Astrocyte (in vitro differentiated cells and primary cell): Measurements from ENCODE around the gene CTNNA3. TPM values are rescaled to one million over a fixed set of nuclear protein-coding genes. Genes with fewer than 3 reads are reported as not detected.

ENCODE experiments used
- DNase-seq: peaks from one replicate; pipeline ENCODE4 v3.0.0-alpha.2; 2010; ENCODE audit warnings: low read depth
- FAIRE-seq: peaks from 2 replicates; lab custom pipeline; 2011; peaks lifted over from hg19 to GRCh38; lab: Jason Lieb, UNC
- H2AFZ ChIP-seq: 2 replicates; pipeline ENCODE4 v1.6.0; 2012; ENCODE audit warnings: low read depth, low read length, inconsistent platforms
- H3K27ac ChIP-seq: 2 replicates; pipeline ENCODE4 v1.5.1; 2011; ENCODE audit warnings: low read depth, low read length, inconsistent platforms
- H3K27me3 ChIP-seq: 2 replicates; pipeline ENCODE4 v1.6.0; 2011; ENCODE audit warnings: low read length, inconsistent platforms; ENCODE audit not compliant: insufficient read depth
- H3K36me3 ChIP-seq: 2 replicates; pipeline ENCODE4 v1.5.1; 2011; ENCODE audit warnings: low read length, inconsistent platforms; ENCODE audit not compliant: insufficient read depth
- H3K4me1 ChIP-seq: 2 replicates; pipeline ENCODE4 v1.5.1; 2011; ENCODE audit warnings: low read length, inconsistent platforms; ENCODE audit not compliant: insufficient read depth
- H3K4me2 ChIP-seq: 2 replicates; pipeline ENCODE4 v1.6.0; 2012; ENCODE audit warnings: low read length, inconsistent platforms
- H3K4me3 ChIP-seq: 2 replicates; pipeline ENCODE4 v1.5.1; 2011; ENCODE audit warnings: low read depth, mild to moderate bottlenecking, low read length, inconsistent platforms; ENCODE audit not compliant: insufficient read depth
- H3K79me2 ChIP-seq: 2 replicates; pipeline ENCODE4 v1.6.0; 2012; ENCODE audit warnings: mild to moderate bottlenecking, low read length, inconsistent platforms; ENCODE audit not compliant: insufficient read depth
- H3K9ac ChIP-seq: 2 replicates; pipeline ENCODE4 v1.6.0; 2012; ENCODE audit warnings: mild to moderate bottlenecking, low read length, inconsistent platforms
- H3K9me3 ChIP-seq: 2 replicates; pipeline ENCODE4 v1.5.1; 2012; ENCODE audit warnings: low read depth, mild to moderate bottlenecking, low read length, inconsistent platforms; ENCODE audit not compliant: insufficient read depth
- H4K20me1 ChIP-seq: 2 replicates; pipeline ENCODE4 v1.6.0; 2012; ENCODE audit warnings: low read length, inconsistent platforms; ENCODE audit not compliant: insufficient read depth
- H3K27ac Mint-ChIP-seq: one replicate; pipeline ENCODE4 v1.8.0; 2021; ENCODE audit warnings: mild to moderate bottlenecking, mixed read lengths; ENCODE audit not compliant: unreplicated experiment
- H3K27me3 Mint-ChIP-seq: one replicate; pipeline ENCODE4 v1.8.0; 2021; ENCODE audit warnings: low read depth, mixed read lengths; ENCODE audit not compliant: unreplicated experiment
- H3K36me3 Mint-ChIP-seq: one replicate; pipeline ENCODE4 v1.8.0; 2021; ENCODE audit warnings: low read depth, mixed read lengths; ENCODE audit not compliant: unreplicated experiment
- H3K4me1 Mint-ChIP-seq: one replicate; pipeline ENCODE4 v1.8.0; 2021; ENCODE audit warnings: low read depth, mixed read lengths; ENCODE audit not compliant: unreplicated experiment
- H3K4me3 Mint-ChIP-seq: one replicate; pipeline ENCODE4 v1.8.0; 2021; ENCODE audit warnings: mild to moderate bottlenecking, moderate library complexity, mixed read lengths; ENCODE audit not compliant: unreplicated experiment
- H3K9me3 Mint-ChIP-seq: one replicate; pipeline ENCODE4 v1.8.0; 2021; ENCODE audit warnings: mild to moderate bottlenecking, mixed read lengths; ENCODE audit not compliant: unreplicated experiment
- CTCF ChIP-seq: IDR thresholded peaks from 2 replicates; pipeline ENCODE4 v1.5.1; 2011; ENCODE audit warnings: low read depth, mild to moderate bottlenecking, inconsistent platforms, low read length, moderate library complexity; ENCODE audit not compliant: insufficient read depth
- EZH2 ChIP-seq: IDR thresholded peaks from 2 replicates; pipeline ENCODE4 v1.6.1; 2012; ENCODE audit warnings: mild to moderate bottlenecking, low read length, inconsistent platforms; ENCODE audit not compliant: insufficient read depth
- total RNA-seq: library from RNA; stranded (reverse); gene quantifications from 2 replicates; pipeline ENCODE4 v1.2.1, GENCODE V29; 2021

Gene CTNNA3
- total RNA-seq, 1 donor from 2014 or later: 0.73 TPM

- Histone ChIP-seq H3K9me3 (no peaks in the 10 kb centered on the region), H3K4me2 (no peak overlapping the region), H3K79me2 (no peaks in the 10 kb centered on the region), H3K27ac (no peak overlapping the region), H3K36me3 (no peaks in the 10 kb centered on the region), H3K4me3 (no peak overlapping the region), H3K27me3 (no peaks in the 10 kb centered on the region), H4K20me1 (no peaks in the 10 kb centered on the region), H3K9ac (no peak overlapping the region), H2AFZ (no peak overlapping the region), H3K4me1 (no peaks in the 10 kb centered on the region)
- H3K4me3 Mint-ChIP-seq: no peak overlapping the region
- FAIRE-seq (no peak), DNase-seq (no peak)
- no peak for TF ChIP-seq CTCF
- TF ChIP-seq EZH2: no peak
- no peaks in the 10 kb centered on the region for H3K9me3 Mint-ChIP-seq
- H3K27me3 Mint-ChIP-seq: no peaks in the 10 kb centered on the region
- H3K4me1 Mint-ChIP-seq: no peaks in the 10 kb centered on the region
- no peak overlapping the region for H3K27ac Mint-ChIP-seq
- no peaks in the 10 kb centered on the region for H3K36me3 Mint-ChIP-seq
These were observed 364.7 kb downstream of the CTNNA3 start for GRCh38 chr10:67331121-67331910.

- Mint-ChIP-seq H3K36me3 (no peaks in the 10 kb centered on the region), H3K27ac (no peak overlapping the region), H3K4me1 (no peaks in the 10 kb centered on the region), H3K27me3 (no peaks in the 10 kb centered on the region), H3K9me3 (peaks cover 2% of the 10 kb centered on the region), H3K4me3 (no peak overlapping the region)
- H3K36me3 ChIP-seq: no peaks in the 10 kb centered on the region
- TF ChIP-seq EZH2: no peak
- no peak for TF ChIP-seq CTCF
- no peak for FAIRE-seq
- H3K27me3 ChIP-seq: no peaks in the 10 kb centered on the region
- H3K4me3 ChIP-seq: no peak overlapping the region
- H3K9ac ChIP-seq: no peak overlapping the region
- no peak for DNase-seq
- H3K4me1 ChIP-seq: no peaks in the 10 kb centered on the region
- no peak overlapping the region for H3K27ac ChIP-seq
- no peak overlapping the region for H3K4me2 ChIP-seq
- no peaks in the 10 kb centered on the region for H3K9me3 ChIP-seq
- H2AFZ ChIP-seq: no peak overlapping the region
- no peaks in the 10 kb centered on the region for H3K79me2 ChIP-seq
- H4K20me1 ChIP-seq: no peaks in the 10 kb centered on the region
These were observed 368.1 kb downstream of the CTNNA3 start for GRCh38 chr10:67327626-67328535.
